NCI-H1092 treated with DMSO at 0.1 percent for 48 hours (cell line): ENCODE measurements around the gene METTL2A.
A peak's percentile ranks its signal among the peaks of the same experiment; 100 is the strongest.
"Not testable (repeated sequence)": the region's sequence is repeated elsewhere in the genome, so short reads cannot be mapped to it uniquely, and the experiment has no call there.

ENCODE experiments used
- DNase-seq: peaks from one replicate; lab custom pipeline; 2025; lab: John Stamatoyannopoulos, UW

The METTL2A gene

DNA sequence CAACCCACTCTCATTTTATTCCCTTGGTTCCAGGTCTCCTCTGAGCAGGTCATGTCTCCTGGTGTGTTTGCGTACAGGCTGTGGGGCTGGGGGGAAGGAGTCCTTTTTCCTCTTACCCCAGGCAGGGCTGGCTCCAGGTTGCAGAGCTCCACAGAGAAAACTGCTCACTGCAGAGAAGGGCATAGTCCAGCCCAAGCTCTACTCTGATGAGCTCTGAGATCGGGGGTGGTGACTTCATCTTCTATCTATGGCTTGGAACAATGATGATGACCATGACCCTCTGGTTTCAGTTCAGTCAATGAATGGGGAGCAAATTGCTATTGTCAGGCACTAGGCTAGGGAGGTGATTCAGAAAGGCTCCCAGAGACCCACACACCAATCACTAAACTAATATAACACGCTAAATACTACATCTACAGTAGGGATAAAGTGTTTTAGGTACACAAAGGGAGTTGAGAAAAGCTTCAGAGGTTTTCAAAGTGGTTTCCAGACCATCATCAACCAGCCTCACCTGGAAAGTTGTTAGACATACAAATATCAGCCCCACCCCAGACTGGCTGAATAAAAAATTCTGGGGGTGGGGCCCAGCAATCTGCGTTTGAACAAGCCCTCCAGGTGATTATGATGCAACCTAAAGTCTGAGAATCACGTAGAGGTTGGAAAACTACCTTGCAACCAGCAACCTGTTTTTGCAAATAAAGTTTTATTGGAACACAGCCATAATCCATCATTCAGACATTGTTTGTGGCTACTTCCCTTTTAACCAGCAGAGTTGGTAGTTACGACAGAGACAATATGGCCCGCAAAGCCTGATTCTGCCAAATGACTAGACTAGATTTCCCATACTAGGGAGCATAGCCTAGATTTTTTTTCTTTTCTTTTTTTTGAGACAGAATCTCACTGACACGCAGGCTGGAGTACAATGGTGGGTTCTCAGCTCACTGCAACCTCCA lies 49.6 kb downstream of the METTL2A start:
- DNase-seq = not testable (repeated sequence)

DNA sequence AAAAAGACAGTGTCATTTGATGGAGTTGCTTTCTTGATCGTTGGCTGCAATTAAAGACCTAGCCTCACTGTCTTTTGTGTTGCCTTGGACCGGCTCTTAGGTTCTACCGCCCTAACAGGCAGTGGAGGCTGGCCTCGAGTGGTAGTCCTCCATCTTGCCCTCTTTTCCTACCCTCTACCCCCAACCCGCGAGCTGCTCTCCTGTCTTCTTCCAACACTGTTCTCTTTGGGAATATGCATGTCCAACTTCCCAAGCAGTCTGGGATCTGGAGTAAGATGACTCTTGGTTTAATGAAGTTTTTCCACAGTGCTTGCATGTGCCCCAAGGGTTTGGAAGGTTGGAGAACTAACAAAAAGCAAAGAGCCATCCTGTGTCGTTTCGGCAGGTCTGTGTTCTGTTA lies 53.4 kb downstream of the METTL2A start:
- DNase-seq = not testable (repeated sequence)

GRCh38 chr17:62477718-62478408 lies 54.2 kb downstream of the METTL2A start:
- not testable (repeated sequence) for DNase-seq

GRCh38 chr17:62478424-62478879 lies 54.8 kb downstream of the METTL2A start, which contains the start of gene TLK2:
TLK2 (plus strand) TSS chr17:62478825; CDS start chr17:62481126, 2,301 bp downstream.
- DNase-seq = peak; percentile 54

GRCh38 chr17:62478880-62479638 lies 55.4 kb downstream of the METTL2A start:
- DNase-seq = not testable (repeated sequence)

GRCh38 chr17:62479639-62480258 lies 56.1 kb downstream of the METTL2A start:
- DNase-seq = not testable (repeated sequence)

GRCh38 chr17:62482553-62482952 lies 58.9 kb downstream of the METTL2A start:
- not testable (repeated sequence) for DNase-seq

DNA sequence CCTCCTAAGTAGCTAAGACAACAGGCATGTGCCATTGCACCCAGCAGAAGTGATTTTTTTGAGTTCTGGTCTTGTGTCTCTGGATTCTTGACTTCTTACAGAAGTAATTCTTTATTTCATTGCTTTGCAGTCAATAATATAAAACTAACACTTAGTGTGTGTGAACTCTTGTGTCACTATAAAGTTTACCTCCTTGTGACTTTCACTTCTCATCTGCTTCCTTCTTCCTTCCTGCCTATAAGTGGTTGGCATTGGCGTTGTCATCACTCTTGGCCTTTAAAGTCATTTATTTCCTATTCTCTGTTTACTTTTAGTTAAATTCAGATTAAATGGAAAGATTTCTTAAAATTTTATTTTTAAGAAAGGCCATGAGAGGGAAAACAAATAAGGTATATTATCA lies 67.3 kb downstream of the METTL2A start:
- DNase-seq = not testable (repeated sequence)

GRCh38 chr17:62493049-62493655 lies 69.5 kb downstream of the METTL2A start:
- not testable (repeated sequence) for DNase-seq

- DNase-seq = not testable (repeated sequence)
Observed at GRCh38 chr17:62494073-62494472, 70.4 kb downstream of the METTL2A start.

DNA sequence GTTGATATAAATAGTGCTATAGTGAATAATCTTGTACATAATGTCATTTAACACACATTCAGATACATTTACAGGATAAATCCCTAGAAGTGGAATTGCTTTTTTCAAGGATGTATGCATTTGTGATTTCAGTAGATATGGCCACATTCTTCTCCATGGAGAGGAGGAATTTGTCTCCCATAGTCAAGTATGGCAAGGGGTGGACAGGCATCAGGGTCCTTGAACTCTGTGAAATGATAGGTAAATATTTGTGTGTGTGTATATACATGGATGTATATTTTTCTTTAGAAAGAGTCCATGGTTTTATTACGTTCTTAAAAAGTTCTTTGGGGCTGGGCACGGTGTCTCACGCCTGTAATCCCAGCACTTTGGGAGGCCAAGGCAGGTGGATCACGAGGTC lies 72.6 kb downstream of the METTL2A start:
- not testable (repeated sequence) for DNase-seq

- not testable (repeated sequence) for DNase-seq
Observed at GRCh38 chr17:62498796-62499195, 75.1 kb downstream of the METTL2A start.
